Activated CD8-positive, alpha-beta memory T cell treated with anti-CD3 and anti-CD28 coated beads, Interleukin-2, amount 50 U/mL, for 24 hours (primary cell): ENCODE data around the gene BOLA3.
A peak's percentile ranks its signal among the peaks of the same experiment; 100 is the strongest.
"Not testable (repeated sequence)": the region's sequence is repeated elsewhere in the genome, so short reads cannot be mapped to it uniquely, and the experiment has no call there.

Source experiments
- DNase-seq: peaks from one replicate; pipeline ENCODE4 v3.0.0-alpha.2; 2020; ENCODE audit errors: extremely low read depth

Gene BOLA3

GRCh38 chr2:74149247-74149525, 1.5 kb upstream of the BOLA3 start:
- DNase-seq = no peak

GRCh38 chr2:74148457-74149246, 940 bp upstream of the BOLA3 start:
- DNase-seq = no peak

- peak; percentile 15 for DNase-seq
Observed at GRCh38 chr2:74146929-74147726, 584 bp downstream of the BOLA3 start.

GRCh38 chr2:74142340-74142739, 5.4 kb downstream of the BOLA3 start:
- no peak for DNase-seq

- no peak for DNase-seq
Observed at GRCh38 chr2:74138600-74139323, 8.9 kb downstream of the BOLA3 start.

- DNase-seq = no peak
Observed at GRCh38 chr2:74137651-74138599, 9.8 kb downstream of the BOLA3 start.

GRCh38 chr2:74131901-74132300, 15.8 kb downstream of the BOLA3 start:
- no peak for DNase-seq

- no peak for DNase-seq
Observed at GRCh38 chr2:74130211-74130995, 17.3 kb downstream of the BOLA3 start.

- DNase-seq = no peak
Observed at GRCh38 chr2:74128206-74128605, 19.5 kb downstream of the BOLA3 start.

GRCh38 chr2:74123955-74124354, 23.8 kb downstream of the BOLA3 start:
- DNase-seq = not testable (repeated sequence)

GRCh38 chr2:74121846-74122245, 25.9 kb downstream of the BOLA3 start:
- DNase-seq = not testable (repeated sequence)

GRCh38 chr2:74119912-74120825, 27.5 kb downstream of the BOLA3 start:
- DNase-seq = peak; percentile 55

- DNase-seq = no peak
Observed at GRCh38 chr2:74119339-74119738, 28.4 kb downstream of the BOLA3 start.

GRCh38 chr2:74111380-74111779, 36.3 kb downstream of the BOLA3 start:
- DNase-seq = no peak

- DNase-seq = no peak
Observed at GRCh38 chr2:74110537-74110936, 37.2 kb downstream of the BOLA3 start.

- no peak for DNase-seq
Observed at GRCh38 chr2:74109551-74109950, 38.2 kb downstream of the BOLA3 start.

- DNase-seq = no peak
Observed at GRCh38 chr2:74107071-74107470, 40.6 kb downstream of the BOLA3 start.

- no peak for DNase-seq
Observed at GRCh38 chr2:74105413-74105812, 42.3 kb downstream of the BOLA3 start.

GRCh38 chr2:74104839-74105238, 42.9 kb downstream of the BOLA3 start:
- no peak for DNase-seq

GRCh38 chr2:74103763-74104162, 43.9 kb downstream of the BOLA3 start:
- DNase-seq = no peak
